NCI-H2171 (cell line): ENCODE results near the gene PPIF.

ENCODE experiments used
- DNase-seq: peaks from one replicate; lab custom pipeline; 2025; lab: John Stamatoyannopoulos, UW

The PPIF gene

DNA sequence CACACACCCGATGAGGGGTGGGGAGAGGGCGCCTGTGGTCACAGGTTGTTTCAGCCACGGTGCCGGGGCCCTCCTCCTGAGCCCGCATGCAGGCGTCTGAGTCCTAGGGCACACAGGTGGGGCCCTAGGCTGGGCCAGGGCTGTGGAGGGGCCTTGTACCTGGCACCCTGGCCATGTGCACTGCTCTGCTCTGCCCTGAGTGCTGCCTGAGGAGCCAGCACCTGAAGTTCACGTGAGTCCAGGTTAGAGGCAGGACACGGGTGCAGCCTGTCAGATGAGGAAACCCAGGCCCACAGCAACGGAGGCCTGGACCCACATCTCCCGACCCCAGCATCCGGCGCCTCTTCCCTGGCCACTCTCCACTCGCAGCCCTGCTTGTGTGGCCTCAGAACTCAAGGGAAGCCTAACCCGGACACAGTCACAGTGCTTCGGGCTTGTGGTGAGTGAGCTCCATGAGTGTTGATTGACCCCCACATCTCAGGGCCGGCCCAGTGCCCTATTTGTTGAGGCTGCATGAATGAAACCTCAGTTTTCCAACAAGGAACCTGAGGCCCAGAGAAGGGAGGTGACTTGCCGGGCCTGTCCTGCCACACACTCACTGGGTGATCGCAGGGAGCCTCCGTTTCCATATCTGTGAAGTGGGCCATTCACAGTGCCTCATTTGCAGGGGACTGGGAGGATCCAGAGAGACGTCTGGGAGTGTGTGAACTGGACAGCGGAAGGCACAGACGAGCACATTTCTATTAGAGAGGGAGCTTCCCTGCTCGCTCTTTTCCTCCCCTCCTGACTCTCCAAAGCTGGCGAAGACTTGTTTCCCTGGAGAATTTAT is 39.6 kb downstream of the PPIF start:
- DNase-seq, result no peak

DNA sequence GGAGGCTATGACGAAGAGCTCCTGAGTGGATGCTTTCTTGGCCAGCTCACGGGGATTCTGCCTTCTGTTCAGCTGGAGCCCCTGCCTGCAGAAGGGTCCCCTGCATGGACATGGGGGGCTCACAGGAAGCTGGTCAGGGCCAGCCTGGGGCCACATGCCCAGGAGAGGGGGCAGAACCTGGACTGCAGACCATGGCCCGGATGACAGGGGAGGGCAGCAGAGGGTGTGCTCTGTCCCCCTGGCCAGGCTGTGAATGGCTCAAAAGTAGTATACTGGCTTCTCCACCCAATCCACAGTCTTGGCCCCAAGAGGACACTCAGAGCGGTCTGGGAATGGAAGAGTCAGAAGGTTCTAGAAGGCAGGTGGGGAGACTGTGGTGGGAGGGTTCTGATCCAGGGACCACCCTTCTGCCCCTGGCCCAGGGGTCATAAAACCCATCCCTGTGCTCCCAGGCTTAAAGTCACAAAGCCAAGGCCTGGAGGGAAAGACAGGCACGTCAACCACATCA is 40.3 kb downstream of the PPIF start:
- DNase-seq, result no peak

DNA sequence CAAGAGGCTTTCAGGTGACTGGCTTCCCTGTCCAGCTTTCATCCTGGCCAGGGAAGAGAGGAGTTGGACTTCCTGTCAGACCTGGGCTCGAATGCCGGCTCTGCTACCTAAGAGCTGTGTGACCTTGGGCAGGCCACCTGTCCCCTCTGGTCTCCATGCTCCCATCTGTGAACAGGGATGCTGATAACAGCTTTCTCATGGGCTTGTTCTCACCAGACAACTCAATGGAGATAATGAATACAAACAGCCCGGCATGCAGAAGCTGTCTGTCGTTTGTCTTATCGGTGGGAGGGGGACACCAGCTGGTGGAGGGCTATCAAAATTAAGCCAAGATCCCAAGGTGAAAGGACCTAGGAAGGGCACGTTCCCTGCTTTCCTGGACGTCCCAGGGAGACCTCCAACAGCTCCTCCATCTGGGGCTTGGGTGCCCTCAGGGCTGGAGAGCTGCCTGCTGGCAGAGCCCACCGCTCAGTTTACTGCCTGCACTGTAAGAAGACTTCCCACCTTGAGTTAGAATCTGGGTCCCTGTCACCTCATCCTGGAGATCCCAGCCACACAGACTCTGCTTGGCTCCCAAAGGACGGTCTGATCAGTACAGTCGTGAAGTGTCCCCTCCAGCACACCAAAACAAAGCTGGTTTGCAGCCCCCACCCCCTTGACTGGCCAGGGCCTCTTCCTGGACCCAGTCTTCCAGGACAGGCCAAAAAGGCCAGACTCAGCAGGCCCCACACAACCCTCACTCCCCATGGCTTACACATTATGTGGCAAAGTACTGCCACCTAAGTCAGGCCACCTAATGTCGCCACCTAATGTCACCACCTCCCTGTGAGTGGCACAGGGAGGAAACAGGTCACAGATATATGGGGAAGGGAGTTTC is 40.9 kb downstream of the PPIF start:
- no peak for DNase-seq

DNA sequence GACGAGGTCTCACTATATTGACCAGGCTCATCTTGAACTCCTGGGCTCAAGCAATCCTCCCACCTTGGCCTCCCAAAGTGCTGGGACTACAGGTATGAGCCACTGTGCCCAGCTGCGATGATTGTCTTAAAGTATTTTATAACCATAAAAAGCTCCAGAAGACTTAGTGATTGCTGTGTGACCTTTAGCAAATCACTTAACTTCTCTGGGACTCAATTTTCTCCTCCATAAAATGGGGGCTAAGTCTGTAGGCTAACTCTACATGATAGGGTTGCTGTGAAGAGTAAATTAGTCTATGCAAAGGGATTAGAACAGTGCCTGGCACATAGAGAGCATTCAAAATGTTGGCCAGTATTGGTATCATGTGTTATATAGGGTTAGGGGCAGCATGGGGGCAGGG is 42.8 kb downstream of the PPIF start:
- DNase-seq, result no peak

DNA sequence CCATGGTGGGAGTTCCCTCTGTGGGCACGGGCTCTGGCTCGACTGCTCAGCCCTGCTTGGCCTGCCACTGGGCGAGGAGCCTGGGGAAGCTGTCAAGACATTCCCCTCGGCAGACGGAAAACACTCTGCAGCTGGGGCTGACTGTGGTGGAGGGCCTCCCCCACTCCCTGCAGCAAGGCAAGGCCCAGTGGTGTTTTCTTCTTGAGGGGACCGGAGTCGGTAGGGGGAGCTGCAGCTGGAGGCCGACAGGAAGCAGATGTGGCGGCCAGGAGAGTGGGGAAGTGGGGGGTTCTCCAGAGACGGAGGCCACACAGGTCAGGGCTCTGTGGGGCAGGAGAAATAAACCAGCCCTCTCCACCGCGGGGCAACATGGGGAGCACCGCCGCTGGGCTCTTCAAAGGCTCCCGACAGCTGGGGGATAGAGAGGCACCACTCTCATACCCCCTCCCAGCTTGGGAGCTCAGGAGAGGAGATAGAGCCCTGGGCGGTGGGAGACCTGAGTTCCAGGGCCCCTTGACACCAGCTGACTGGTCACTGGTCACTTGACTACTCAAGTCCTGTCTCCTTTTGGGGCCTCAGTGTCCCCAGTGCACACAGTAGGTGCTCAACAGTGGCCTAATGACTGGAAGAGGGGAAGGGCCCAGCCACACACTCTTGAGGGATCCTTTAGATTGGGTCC is 43.4 kb downstream of the PPIF start:
- no peak for DNase-seq

DNA sequence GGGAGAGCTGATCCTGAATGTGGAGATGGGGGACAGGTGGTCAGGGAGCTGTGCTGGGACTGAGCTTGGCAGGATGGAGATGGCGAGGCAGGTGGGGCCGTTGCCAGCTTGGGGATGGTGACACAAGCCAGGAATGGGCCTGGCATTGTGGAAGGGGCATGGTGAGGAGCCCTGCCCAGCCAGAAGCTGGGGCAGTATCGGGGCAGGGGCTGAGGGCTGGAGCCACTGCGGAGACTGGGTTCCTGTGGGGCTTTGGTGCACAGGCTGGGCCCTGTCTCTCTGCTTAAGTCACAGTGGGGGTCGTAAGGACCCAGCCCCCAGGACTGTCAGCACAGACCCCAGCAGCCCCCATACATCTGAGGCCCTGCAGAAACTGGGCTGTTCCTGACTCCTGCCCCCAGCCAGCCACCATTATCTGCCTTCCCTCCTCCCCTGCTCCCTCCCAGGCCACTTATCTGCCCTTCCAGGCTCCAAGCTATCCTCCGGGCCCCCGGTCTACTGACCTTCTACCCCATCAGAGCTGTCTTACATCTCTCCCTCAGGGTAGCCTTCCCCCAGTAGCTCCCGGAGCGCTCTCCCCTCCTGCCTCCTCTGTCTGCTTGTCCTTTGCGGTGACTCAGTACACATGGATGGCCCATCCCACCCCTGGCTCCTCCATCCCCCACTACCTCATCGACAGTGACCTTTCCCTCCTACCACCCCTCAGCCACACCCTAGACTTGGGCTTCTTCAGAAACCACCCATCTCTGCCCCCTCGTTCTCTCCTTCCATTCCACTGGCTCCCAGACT is 44.2 kb downstream of the PPIF start:
- no peak for DNase-seq

DNA sequence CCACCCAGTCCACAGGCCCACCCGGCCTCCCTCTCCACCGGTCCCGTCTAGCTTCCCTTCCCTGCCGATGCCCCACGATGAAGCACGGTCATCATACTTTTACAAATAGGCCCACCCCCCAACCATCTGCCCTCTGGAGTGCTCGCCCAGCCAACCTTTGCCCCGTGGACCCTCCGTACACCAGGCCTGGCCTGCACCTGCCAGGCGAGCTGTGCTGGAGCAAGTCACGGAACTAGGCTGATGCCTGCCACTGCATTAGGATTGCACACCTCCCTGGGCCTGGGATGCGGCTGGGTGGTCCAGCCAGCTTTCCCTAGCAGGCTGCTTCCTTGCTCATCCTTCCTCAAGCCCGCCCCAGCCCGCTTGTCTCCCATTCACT is 44.7 kb downstream of the PPIF start:
- DNase-seq, result no peak

DNA sequence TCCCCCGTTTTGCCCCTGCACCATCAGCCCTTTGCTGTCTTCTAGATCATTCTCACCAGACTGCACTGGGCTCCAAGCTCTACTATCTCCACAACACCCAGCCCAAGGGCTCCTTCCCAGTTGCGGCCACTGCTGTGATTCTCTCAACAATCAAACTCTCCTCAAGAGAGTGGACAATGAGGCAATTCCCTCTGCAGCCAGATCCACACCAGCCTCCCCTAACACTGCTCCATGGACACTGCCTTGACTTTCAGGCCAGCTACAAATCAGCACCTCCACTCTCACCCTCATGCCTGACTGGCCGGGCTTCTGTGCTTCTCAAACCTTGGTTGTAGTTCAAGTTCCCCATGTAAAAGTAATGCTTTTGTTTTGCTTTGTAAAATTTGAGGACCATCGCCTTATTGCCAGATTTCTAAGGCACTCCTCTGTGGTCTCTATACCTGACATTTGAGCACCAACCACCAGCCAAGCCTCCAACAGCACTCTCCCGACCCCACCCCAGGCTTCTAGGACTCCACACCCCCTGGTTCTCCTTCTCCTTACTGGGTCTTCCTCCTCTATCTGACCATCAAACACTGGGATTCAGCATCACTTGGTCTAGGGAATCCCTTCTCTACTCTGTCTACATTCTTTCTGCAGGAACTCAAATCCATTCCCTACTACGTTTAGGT is 45.4 kb downstream of the PPIF start:
- DNase-seq, result no peak

DNA sequence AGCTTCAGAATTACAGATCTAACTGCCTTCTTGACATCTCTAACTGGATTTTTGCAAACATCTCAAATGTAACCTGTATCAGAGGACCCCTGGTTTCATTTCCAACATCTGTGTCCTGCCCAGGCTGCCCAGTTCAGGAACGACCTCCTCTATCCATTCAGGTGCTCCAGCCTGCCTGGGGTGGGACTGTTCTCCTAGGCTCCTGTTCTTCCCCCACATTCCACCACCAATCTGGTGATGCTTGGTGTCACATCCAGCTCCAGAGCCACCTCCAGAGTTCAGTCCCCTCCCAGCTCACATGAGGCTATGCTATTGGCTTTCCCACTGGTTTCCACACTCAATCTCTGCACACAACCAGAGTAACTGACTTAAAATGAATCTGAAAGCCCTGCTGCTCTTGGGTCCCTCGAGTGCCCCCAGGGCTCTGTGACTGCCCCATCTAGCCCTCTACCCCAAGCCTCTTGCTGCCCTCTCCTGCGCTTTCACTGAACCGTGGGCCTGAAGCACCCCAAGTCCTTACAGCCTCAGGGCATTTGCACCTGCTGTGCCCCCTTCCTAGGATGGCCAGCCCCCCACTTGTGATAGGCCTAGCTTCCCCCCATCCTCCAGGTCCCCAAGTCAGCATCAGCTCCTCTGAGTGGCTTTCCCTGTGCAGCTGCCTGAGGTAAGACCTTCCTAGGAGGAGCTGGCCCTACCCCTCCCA is 46.1 kb downstream of the PPIF start:
- no peak for DNase-seq

DNA sequence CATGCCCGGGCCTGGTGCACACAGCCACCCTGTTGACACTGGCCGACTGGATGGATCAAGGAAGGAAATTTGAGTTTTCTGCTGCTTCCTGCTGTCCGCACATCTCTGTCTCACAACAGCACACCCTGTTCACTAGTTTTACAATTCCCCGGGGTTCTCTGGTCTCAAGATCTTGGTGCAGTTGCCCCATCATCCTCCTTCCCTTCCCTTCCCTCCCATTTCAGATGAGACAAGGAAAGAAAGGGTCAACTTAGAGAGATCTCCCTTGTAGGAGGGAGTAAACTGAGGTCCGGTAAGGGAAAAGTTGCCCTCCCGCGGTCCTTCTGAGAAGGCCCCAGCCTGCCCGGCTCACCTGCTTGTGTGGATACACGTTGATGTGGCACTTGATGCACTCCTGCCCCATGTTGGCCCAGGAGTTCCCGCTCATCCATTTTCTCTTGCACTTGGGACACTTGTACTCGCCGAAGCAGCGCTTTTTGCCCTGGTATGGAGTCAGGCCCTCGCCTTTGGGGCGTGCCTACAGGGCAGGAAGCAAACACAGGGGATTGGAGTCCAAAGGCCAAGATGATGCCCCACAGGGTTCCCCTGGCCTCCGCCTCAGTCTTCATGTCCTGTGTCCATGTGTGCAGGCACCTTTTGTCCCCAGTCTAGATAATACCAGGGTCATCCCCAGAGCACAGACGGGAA is 46.8 kb downstream of the PPIF start:
- DNase-seq, result no peak

DNA sequence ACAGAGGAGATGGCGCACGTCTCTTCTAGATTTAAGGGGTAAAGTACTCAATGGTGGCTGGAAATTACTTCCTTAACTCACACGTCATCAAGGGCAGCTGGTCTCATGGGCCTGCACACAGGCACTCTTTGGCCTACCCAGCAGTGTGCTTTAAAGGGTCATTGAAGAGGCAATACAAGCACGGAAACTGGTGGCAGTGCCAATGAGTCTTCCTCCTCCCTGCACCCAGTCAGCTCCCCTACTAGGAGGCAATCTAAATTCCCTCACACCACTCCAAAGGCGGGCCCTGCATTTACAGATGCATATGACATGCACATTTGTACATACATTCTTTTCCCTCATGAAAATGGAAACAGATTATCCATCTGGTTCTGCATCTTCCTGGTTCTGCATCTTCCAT is 47.4 kb downstream of the PPIF start:
- no peak for DNase-seq

DNA sequence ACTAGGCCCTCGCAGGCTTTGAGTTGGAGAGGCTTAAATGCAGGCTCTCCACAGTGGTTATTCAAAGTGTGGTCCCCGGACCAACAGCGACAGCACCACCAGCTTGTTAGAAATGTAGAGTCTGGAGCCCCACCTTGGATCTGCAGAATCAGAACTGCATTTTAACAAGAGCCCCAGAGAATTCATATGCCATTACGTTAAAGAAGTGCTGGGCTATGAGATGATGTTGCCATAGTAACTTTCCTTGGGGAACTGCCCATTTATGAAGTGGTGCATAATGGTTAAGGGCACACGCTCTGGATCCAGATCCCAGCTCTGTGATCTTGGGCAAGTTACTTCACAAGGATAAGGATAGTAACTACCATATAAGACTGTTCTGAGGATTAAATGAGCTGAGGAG is 49.3 kb downstream of the PPIF start:
- DNase-seq, result no peak

DNA sequence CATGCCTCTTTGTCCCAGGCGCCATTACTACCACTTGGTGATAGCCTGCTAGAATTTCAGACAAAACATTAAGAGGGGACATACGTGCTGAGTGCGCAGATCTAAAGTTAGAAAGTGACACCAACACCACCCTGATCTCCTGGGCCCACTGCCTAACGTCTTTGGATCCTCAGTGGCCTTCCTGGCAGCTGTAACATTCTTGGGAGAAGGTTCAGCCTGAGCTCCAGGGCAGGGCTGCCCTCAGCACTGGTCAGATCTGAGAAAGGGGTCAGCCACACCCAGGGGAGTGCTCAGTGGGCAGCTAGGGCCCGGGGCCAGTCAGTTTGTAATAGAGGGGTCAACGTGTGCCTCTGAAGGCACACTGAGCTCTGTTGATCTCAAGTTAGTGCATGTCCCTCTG is 49.8 kb downstream of the PPIF start:
- DNase-seq, result no peak

DNA sequence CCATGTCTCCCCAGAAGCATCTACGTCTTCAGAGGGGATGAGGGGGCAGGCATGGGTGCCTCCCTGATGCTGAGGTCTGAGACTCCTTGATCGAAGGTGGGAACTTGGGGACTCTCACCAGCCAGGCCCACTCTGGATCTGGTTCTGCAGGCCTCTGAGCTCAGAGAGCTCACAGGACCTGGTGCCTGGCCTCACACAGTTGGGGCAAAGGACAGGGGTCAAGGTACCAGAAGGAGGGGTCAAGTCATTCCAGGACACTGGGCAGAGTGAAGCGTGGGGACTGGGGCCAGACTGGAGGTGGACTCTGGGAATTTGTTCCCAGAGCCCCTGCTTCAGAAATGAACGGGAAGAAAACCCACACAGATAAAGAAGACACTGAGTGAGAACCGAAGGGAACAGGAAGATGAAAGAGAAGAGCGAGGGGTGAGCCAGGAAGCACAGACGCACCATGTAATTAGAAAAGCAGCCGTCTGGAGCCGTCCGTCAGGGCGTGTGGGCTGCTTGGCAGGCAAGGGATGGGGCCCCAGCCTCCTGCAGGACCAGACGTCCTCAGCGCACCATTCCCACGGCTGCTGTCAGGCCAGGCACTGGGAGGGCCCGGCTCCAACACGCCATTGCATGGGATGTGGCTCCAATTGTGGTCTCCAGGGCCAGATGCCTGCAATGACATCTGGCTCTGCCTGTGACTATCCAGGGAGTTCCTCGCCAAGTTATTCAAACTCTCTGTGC is 50.5 kb downstream of the PPIF start:
- no peak for DNase-seq

DNA sequence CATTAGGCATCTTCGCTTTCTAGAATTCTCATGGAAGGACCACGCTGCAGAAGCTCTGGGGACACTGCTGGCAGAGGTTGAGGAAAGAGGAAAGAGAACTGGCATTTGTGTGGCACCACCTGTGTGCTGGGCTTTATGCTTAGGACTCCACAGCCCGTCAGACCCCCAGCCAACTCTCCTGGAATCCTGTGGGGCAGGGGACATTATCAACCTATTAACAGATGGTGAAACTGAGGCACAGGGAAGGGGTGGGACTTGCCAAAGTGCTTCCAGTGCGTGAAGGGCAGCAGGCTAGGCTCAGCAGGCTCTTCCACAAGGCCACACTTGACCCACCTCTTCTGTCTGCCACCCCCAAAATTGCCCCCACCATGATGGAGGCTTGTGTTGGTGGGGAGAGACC is 51.4 kb downstream of the PPIF start:
- DNase-seq, result no peak

DNA sequence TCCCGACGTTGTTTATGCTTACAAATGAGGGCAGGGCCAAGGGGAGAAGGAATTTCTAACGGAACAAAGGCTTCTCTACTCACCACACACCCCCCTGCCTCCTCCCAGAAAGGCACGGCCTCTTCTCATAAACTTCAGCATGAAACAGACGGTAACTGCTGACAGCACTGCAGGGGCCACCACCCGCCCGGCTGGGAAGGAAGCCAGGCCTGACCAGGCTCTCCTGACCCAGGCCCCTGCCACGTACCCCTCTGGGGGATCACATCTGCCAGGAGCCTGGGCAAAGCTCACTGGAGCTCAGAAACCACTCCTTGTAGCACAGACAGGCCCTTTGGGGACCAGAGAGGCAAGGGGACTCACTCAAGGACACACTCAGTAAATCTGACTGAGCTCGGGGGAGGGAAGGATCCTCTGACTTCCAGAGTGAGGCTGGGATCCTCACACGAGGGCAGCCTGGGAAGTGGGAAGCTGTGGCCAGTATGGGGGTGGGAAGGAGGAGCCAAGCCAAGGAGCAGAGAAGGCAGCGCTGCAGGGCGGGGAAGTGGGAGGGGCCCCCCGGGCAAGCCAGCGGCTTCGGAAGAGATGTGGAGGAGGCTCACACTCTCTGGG is 52.1 kb downstream of the PPIF start:
- DNase-seq, result no peak

DNA sequence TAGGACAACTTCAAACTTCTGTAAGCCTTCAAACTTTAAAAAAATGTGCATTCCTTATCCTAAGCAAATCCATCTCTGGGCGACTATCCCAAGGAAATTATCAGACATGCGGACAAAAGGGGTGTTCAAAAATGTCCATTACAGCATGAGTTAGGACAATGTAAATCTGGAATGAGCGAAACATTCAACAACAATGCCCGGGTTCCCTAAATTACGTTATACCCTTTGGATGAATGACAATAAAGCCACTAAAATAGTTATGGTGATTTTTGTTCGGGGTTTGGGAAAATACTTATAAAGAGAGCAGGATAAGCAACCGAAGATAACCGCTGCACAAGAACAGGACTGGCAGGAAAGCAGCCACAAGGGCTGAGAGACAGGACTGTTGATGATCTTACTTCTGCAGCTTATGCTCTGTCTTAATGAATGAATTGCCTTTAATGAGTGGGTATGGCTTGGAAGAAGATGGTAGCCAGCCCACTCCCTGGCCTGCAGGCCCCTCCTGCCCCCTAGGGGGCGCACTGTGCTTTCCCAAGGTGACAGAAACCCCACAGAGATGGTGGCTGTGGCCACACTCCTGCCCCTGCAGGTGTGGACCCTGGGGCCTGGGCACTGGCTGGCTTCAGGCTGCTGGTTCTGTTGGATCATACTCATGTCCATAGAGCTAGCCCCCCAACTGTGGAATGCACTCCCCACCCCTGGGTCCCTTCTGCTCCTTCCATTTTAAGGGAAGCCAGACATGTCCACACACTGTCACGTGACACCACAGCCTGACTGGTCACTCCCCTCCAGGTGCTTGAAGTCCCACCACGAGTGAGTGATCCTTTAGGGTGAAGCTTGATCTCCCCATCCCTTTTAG is 53.1 kb downstream of the PPIF start:
- no peak for DNase-seq
